SU-DHL-6 (cell line): ENCODE measurements around the gene AMTN.

ENCODE experiments used
- H2AFZ ChIP-seq: fragments of 200-600 bp; sonication (generic); 2 replicates; pipeline ENCODE4 v1.6.1; 2014; ENCODE audit warnings: low read depth, mild to moderate bottlenecking, moderate library complexity, mixed read lengths, antibody characterized with exemption, low read length; ENCODE audit not compliant: severe bottlenecking
- H3F3A ChIP-seq: fragments of 200-600 bp; shearing (Covaris generic); 2 replicates; pipeline ENCODE4 v1.6.0; 2016; ENCODE audit warnings: antibody characterized with exemption, mild to moderate bottlenecking; ENCODE audit not compliant: insufficient read depth
- H3K27ac ChIP-seq: fragments of 200-600 bp; sonication (generic); 2 replicates; pipeline ENCODE4 v1.5.1; 2016; ENCODE audit warnings: low read depth, mild to moderate bottlenecking, low read length, moderate library complexity, mixed read lengths
- H3K27me3 ChIP-seq: fragments of 200-600 bp; sonication (generic), shearing (Covaris generic); 2 replicates; pipeline ENCODE4 v1.6.0; 2014; ENCODE audit warnings: mild to moderate bottlenecking, low read length
- H3K36me3 ChIP-seq: fragments of 200-600 bp; sonication (generic); 2 replicates; pipeline ENCODE4 v1.6.1; 2014; ENCODE audit warnings: mild to moderate bottlenecking, low read length, mixed read lengths
- H3K4me2 ChIP-seq: fragments of 300-600, 200-600 bp; shearing (Covaris generic), sonication (generic); 2 replicates; pipeline ENCODE4 v1.6.0; 2014; ENCODE audit warnings: low read length, low read depth, mild to moderate bottlenecking; ENCODE audit not compliant: poor library complexity, severe bottlenecking
- H3K4me3 ChIP-seq: fragments of 200-600 bp; sonication (generic); 2 replicates; pipeline ENCODE4 v1.5.1; 2014; ENCODE audit warnings: antibody characterized with exemption, low read length, mild to moderate bottlenecking, mixed read lengths; ENCODE audit not compliant: insufficient read depth, poor library complexity, severe bottlenecking
- H3K79me2 ChIP-seq: fragments of 200-600 bp; sonication (generic); 2 replicates; pipeline ENCODE4 v1.6.1; 2014; ENCODE audit warnings: mild to moderate bottlenecking, low read length, moderate library complexity; ENCODE audit not compliant: insufficient read depth
- H3K9ac ChIP-seq: fragments of 200-600 bp; sonication (generic); 2 replicates; pipeline ENCODE4 v1.7.0; 2014; ENCODE audit warnings: mild to moderate bottlenecking, low read length
- H3K9me2 ChIP-seq: fragments of 200-600 bp; sonication (generic); replicated peaks from 2 replicates; pipeline ENCODE4 v1.6.1; 2014; ENCODE audit warnings: low read length; ENCODE audit not compliant: insufficient read depth
- H3K9me3 ChIP-seq: fragments of 200-600 bp; sonication (generic); 2 replicates; pipeline ENCODE4 v1.6.1; 2014; ENCODE audit warnings: low read length, mixed read lengths; ENCODE audit not compliant: insufficient read depth
- H4K20me1 ChIP-seq: fragments of 200-600 bp; sonication (generic); 2 replicates; pipeline ENCODE4 v1.6.1; 2014; ENCODE audit warnings: low read depth, mild to moderate bottlenecking, antibody characterized with exemption, low read length, moderate library complexity, mixed read lengths
- EZH2phosphoT487 ChIP-seq: fragments of 200-600 bp; sonication (generic), shearing (Covaris generic); conservative IDR thresholded peaks from 2 replicates; pipeline ENCODE4 v1.6.1; 2018; ENCODE audit warnings: mild to moderate bottlenecking, antibody characterized with exemption, low read length, moderate library complexity, mixed read lengths
- TF ChIP-seq, protein P1 (sequence below): fragments of 200-600 bp; sonication (generic); IDR thresholded peaks from one replicate; pipeline ENCODE4 v1.5.1; 2017; ENCODE audit warnings: antibody characterized with exemption, mild to moderate bottlenecking, low read length, moderate library complexity; ENCODE audit not compliant: insufficient read depth, poor library complexity, severe bottlenecking

AMTN gene

DNA sequence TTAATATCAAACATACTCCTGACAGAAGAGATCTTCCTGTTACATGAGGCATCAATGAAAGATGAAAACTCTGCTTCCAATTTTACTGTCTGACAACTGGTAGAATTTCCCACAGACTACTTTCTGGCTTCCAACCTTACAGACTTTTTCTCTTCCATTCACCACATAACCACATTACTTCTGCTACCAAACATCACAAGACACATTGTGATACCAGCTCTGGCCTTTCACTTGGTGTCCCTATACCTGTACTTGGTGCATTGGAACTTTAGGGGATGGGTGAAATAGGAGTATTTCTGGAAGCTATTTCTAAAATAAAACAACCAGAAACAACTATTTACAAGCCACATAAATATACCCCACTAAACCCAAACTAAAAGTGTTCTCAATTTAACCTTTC, 20.5 kb downstream of the AMTN start:
- H3K36me3 ChIP-seq = no peaks in the 10 kb centered on the region
- H3K9me2 ChIP-seq = no peaks in the 10 kb centered on the region
- TF ChIP-seq, protein P1, sequence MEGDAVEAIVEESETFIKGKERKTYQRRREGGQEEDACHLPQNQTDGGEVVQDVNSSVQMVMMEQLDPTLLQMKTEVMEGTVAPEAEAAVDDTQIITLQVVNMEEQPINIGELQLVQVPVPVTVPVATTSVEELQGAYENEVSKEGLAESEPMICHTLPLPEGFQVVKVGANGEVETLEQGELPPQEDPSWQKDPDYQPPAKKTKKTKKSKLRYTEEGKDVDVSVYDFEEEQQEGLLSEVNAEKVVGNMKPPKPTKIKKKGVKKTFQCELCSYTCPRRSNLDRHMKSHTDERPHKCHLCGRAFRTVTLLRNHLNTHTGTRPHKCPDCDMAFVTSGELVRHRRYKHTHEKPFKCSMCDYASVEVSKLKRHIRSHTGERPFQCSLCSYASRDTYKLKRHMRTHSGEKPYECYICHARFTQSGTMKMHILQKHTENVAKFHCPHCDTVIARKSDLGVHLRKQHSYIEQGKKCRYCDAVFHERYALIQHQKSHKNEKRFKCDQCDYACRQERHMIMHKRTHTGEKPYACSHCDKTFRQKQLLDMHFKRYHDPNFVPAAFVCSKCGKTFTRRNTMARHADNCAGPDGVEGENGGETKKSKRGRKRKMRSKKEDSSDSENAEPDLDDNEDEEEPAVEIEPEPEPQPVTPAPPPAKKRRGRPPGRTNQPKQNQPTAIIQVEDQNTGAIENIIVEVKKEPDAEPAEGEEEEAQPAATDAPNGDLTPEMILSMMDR = no peak
- TF ChIP-seq EZH2phosphoT487 = no peak
- no peak overlapping the region for H3K4me2 ChIP-seq
- no peak overlapping the region for H3K9ac ChIP-seq
- H2AFZ ChIP-seq = no peak overlapping the region
- no peaks in the 10 kb centered on the region for H3K9me3 ChIP-seq
- H4K20me1 ChIP-seq = no peaks in the 10 kb centered on the region
- no peak overlapping the region for H3K27ac ChIP-seq
- no peaks in the 10 kb centered on the region for H3K79me2 ChIP-seq
- H3F3A ChIP-seq = no peaks in the 10 kb centered on the region
- H3K27me3 ChIP-seq = no peaks in the 10 kb centered on the region
- H3K4me3 ChIP-seq = no peak overlapping the region

DNA sequence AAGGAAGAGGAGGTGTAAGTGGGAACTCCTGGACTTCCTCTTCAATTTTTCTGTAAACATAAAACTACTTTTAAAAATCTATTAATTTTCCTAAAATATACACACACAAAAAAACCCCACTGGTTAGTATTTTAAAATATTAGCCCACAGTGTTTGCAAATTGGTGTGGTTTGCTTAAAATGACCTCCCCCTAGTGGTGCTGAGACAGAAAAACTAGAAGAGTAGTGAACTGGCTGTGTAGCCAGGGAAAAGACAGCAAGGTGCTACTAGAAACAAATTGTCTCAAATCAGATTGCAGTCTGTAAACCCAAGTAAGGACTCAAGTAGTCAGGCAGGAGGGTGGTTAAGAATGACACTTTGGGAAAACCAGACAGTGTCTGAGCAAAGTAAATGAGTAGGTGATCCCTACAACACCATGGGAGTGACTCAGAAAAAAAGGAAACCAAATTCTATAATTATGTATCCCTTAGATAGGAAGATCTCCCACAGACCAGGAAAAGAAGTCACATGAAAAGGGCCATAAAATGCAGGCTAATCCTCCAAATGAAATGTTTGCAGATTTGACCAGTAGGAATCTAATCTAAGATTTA, 26.0 kb downstream of the AMTN start:
- no peak overlapping the region for H3K27ac ChIP-seq
- H3K4me3 ChIP-seq = no peak overlapping the region
- H3K9ac ChIP-seq = no peak overlapping the region
- H3K36me3 ChIP-seq = no peaks in the 10 kb centered on the region
- H3K4me2 ChIP-seq = no peak overlapping the region
- no peaks in the 10 kb centered on the region for H4K20me1 ChIP-seq
- no peak overlapping the region for H2AFZ ChIP-seq
- H3K9me2 ChIP-seq = no peaks in the 10 kb centered on the region
- TF ChIP-seq EZH2phosphoT487 = no peak
- TF ChIP-seq, protein P1 = peak; percentile 35
- H3K9me3 ChIP-seq = no peaks in the 10 kb centered on the region
- no peaks in the 10 kb centered on the region for H3K79me2 ChIP-seq
- no peaks in the 10 kb centered on the region for H3K27me3 ChIP-seq
- H3F3A ChIP-seq = no peaks in the 10 kb centered on the region

DNA sequence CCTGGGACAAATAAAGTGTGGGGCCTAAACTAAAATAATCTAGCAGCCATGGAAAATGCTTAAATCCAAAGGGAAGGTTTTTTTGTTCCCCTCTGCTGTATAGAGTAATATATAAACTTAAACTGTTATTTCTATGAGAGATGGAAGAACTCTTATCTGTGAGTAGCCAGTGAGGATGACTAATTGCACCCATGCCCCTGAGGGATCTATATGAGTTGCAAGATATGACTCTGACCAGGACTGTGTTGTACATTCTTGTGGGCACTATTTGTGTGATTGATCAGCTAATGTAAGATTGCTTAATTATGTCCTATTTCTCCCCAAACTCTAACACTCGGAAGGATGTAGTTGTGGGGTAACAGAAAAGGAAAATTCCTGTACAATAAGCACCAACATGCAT, 38.5 kb downstream of the AMTN start:
- Histone ChIP-seq H3K4me3 (no peak overlapping the region), H4K20me1 (no peaks in the 10 kb centered on the region), H3K36me3 (no peaks in the 10 kb centered on the region), H3K79me2 (no peaks in the 10 kb centered on the region), H3K9ac (no peak overlapping the region), H2AFZ (no peak overlapping the region), H3K9me3 (no peaks in the 10 kb centered on the region), H3K27me3 (no peaks in the 10 kb centered on the region), H3K4me2 (no peak overlapping the region), H3F3A (no peaks in the 10 kb centered on the region), H3K27ac (no peak overlapping the region), H3K9me2 (no peaks in the 10 kb centered on the region)
- TF ChIP-seq, protein P1 = no peak
- TF ChIP-seq EZH2phosphoT487 = no peak
